Liver (tissue), 9 donors: ENCODE results near the gene BACH2. TPM values are rescaled to one million over a fixed set of nuclear protein-coding genes. Genes with fewer than 3 reads are reported as not detected.

Experiments used
- DNase-seq: peaks from one replicate; pipeline ENCODE4 v3.0.0-alpha.2; 2017; ENCODE audit warnings: low spot score
- H3K27ac ChIP-seq, 2 donors: one replicate each; pipeline ENCODE4 v1.7.0; 2013; ENCODE audit warnings: inconsistent platforms in 2 of 2, low read length in 2 of 2, control low read depth in 1 of 2, low read depth in 1 of 2, mild to moderate bottlenecking in 1 of 2
- H3K27me3 ChIP-seq, 4 donors: one replicate each; pipeline versions ENCODE4 v1.6.1 to v1.7.0; 2013; ENCODE audit warnings: low read length in 3 of 4, inconsistent platforms in 1 of 4, mild to moderate bottlenecking in 1 of 4, moderate library complexity in 1 of 4; ENCODE audit not compliant: control insufficient read depth in 4 of 4, insufficient read depth in 4 of 4
- H3K36me3 ChIP-seq, 4 donors: one replicate each; pipeline versions ENCODE4 v1.6.1 to v1.7.0; 2013; ENCODE audit warnings: low read length in 3 of 4, mild to moderate bottlenecking in 3 of 4, low read depth in 1 of 4, moderate library complexity in 1 of 4; ENCODE audit not compliant: control insufficient read depth in 4 of 4, insufficient read depth in 3 of 4
- H3K4me1 ChIP-seq, 4 donors: one replicate each; pipeline versions ENCODE4 v1.6.1 to v1.7.0; 2013; ENCODE audit warnings: low read length in 3 of 4, mild to moderate bottlenecking in 3 of 4, moderate library complexity in 1 of 4; ENCODE audit not compliant: control insufficient read depth in 4 of 4, insufficient read depth in 4 of 4
- H3K4me3 ChIP-seq, 3 donors: one replicate each; pipeline versions ENCODE4 v1.6.1 to v1.7.0; 2013; ENCODE audit warnings: low read length in 3 of 3, control low read depth in 1 of 3, low read depth in 1 of 3, mild to moderate bottlenecking in 1 of 3
- H3K9ac ChIP-seq, 2 donors: one replicate each; pipeline ENCODE4 v1.7.0; 2013; ENCODE audit warnings: low read length in 2 of 2, mild to moderate bottlenecking in 2 of 2, moderate library complexity in 2 of 2, control low read depth in 1 of 2, low read depth in 1 of 2
- H3K9me3 ChIP-seq, 4 donors: one replicate each; pipeline versions ENCODE4 v1.6.1 to v1.7.0; 2013; ENCODE audit warnings: low read length in 3 of 4; ENCODE audit not compliant: control insufficient read depth in 4 of 4
- EGR1 ChIP-seq, 2 donors: IDR thresholded peaks; 2 replicates each; pipeline ENCODE4 v1.6.1; 2016 to 2018; ENCODE audit warnings: antibody characterized with exemption in 2 of 2, low read depth in 2 of 2
- FOXA1 ChIP-seq: IDR thresholded peaks from 2 replicates; pipeline ENCODE4 v1.6.1; 2016; ENCODE audit warnings: antibody characterized with exemption
- FOXA2 ChIP-seq: IDR thresholded peaks from 2 replicates; pipeline ENCODE4 v1.6.1; 2016; ENCODE audit warnings: antibody characterized with exemption
- GABPA ChIP-seq, 2 donors: IDR thresholded peaks in 1 of 2; conservative IDR thresholded peaks in 1 of 2; 2 replicates each; pipeline ENCODE4 v1.6.1; 2016; ENCODE audit warnings: antibody characterized with exemption in 2 of 2, mild to moderate bottlenecking in 1 of 2, moderate library complexity in 1 of 2
- HNF4A ChIP-seq, 2 donors: conservative IDR thresholded peaks; 2 replicates each; pipeline ENCODE4 v1.6.1; 2016; ENCODE audit warnings: antibody characterized with exemption in 2 of 2, mild to moderate bottlenecking in 2 of 2
- NR2F2 ChIP-seq: IDR thresholded peaks from 2 replicates; pipeline ENCODE4 v1.6.1; 2016; ENCODE audit warnings: antibody characterized with exemption
- RAD21 ChIP-seq, 2 donors: IDR thresholded peaks; 2 replicates each; pipeline ENCODE4 v1.6.1; 2016; ENCODE audit warnings: antibody characterized with exemption in 2 of 2, mild to moderate bottlenecking in 2 of 2
- SP1 ChIP-seq: IDR thresholded peaks from 2 replicates; pipeline ENCODE4 v1.6.1; 2018; ENCODE audit warnings: antibody characterized with exemption, mild to moderate bottlenecking
- YY1 ChIP-seq: IDR thresholded peaks from 2 replicates; pipeline ENCODE4 v1.6.1; 2016; ENCODE audit warnings: antibody characterized with exemption, mild to moderate bottlenecking
- ZBTB33 ChIP-seq: IDR thresholded peaks from 2 replicates; pipeline ENCODE4 v1.6.1; 2016; ENCODE audit warnings: antibody characterized with exemption
- WGBS: extraction: QIAGEN DNeasy Blood & Tissue Kit; methylation state at CpG from one replicate; pipeline ENCODE4 v1.1.7; 2013; 5-methylcytosine and 5-hydroxymethylcytosine counted together
- polyA plus RNA-seq, 2 donors: library from polyadenylated mRNA; stranded (reverse) in 1 of 2; unstranded in 1 of 2; fragments of 200-250 nt in 1 of 2; fragments of >200 nt in 1 of 2; fragmentation: Nextera tagmentation in 1 of 2; extraction: Ambion mirVana in 1 of 2; gene quantifications; one replicate each; pipeline versions ENCODE4 v1.2.1 to v1.2.3, GENCODE V29; 2013 to 2015
- total RNA-seq, 2 donors: library from RNA; depleted of rRNA; stranded (reverse); fragments of >200 nt; gene quantifications; one replicate each; pipeline ENCODE4 v1.2.3, GENCODE V29; 2014
- TF ChIP-seq, protein P1 (sequence below): fragments of 150-350 bp; IDR thresholded peaks from 2 replicates; pipeline ENCODE4 v1.5.1; 2017; ENCODE audit warnings: improper control_type of control experiment, low read depth, low read length; ENCODE audit not compliant: missing input control
- donor health status: healthy.
- donor health status: healthy.
- donor health status: healthy.
- donor health status: healthy.
- donor health status: healthy.

Gene BACH2
- total and polyA plus RNA-seq, 4 donors = 1.9 to 3.7 (median 1.9) TPM

DNA sequence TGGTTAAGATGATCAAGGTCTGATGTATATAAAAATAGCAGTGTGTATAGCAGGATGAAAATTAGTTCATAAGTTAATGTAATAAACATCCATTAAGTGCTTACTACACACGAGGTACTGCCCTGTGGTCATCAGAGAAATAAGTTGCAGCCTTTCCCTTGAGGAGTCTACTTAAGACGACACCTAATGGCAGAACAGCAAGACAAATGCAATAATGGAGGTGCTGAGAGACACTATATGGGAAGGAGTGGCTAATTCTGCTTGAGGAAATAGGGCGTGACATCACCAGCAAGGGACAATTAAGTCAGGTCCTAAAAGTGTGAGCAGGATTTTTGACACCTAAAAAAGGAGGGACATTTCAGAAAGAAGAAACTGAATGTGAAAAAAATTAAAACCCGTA, 75.2 kb downstream of the BACH2 start:
- no peak for DNase-seq
- Histone ChIP-seq H3K36me3 (no peaks in the 10 kb centered on the region), H3K27me3 (no peaks in the 10 kb centered on the region), H3K9me3 (no peaks in the 10 kb centered on the region), H3K4me3 (no peak overlapping the region), H3K9ac (no peak overlapping the region), H3K4me1 (peaks cover 5 to 20% (median 12%) of the 10 kb centered on the region in 4 donors), H3K27ac (no peak overlapping the region)
- 93% methylated on average over 4 of the region's 4 CpGs for WGBS
- no peak for TF ChIP-seq FOXA2
- TF ChIP-seq, protein P1, sequence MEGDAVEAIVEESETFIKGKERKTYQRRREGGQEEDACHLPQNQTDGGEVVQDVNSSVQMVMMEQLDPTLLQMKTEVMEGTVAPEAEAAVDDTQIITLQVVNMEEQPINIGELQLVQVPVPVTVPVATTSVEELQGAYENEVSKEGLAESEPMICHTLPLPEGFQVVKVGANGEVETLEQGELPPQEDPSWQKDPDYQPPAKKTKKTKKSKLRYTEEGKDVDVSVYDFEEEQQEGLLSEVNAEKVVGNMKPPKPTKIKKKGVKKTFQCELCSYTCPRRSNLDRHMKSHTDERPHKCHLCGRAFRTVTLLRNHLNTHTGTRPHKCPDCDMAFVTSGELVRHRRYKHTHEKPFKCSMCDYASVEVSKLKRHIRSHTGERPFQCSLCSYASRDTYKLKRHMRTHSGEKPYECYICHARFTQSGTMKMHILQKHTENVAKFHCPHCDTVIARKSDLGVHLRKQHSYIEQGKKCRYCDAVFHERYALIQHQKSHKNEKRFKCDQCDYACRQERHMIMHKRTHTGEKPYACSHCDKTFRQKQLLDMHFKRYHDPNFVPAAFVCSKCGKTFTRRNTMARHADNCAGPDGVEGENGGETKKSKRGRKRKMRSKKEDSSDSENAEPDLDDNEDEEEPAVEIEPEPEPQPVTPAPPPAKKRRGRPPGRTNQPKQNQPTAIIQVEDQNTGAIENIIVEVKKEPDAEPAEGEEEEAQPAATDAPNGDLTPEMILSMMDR = no peak

DNA sequence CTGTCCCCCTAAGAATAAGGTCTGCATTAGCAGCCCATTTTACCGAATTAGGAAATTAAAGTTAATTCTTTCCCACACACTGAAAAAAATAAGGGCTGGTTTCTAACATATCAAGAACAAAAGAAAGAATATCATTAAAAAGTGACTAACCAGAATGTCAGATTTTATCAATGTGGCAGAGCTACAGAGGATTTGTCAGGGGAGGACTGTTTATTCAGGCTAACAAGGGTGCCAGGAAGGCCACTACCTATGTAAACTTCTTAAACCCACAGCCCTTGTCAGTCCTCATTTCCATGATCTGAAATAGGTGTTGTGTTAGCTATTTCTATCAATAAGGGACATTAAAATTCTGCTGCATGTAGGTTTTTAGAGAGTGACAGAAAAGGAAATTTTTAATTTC, 76.4 kb downstream of the BACH2 start:
- H3K4me1 ChIP-seq = peaks cover 5 to 26% (median 16%) of the 10 kb centered on the region in 4 donors
- no peak for DNase-seq
- H3K27ac ChIP-seq = no peak overlapping the region
- H3K4me3 ChIP-seq = no peak overlapping the region
- no peaks in the 10 kb centered on the region for H3K36me3 ChIP-seq
- 95% methylated on average over 1 of the region's 1 CpG for WGBS
- no peaks in the 10 kb centered on the region for H3K27me3 ChIP-seq
- TF ChIP-seq RAD21 (IDR thresholded peaks at IDR 0.05) = no peak
- no peak for TF ChIP-seq FOXA1
- TF ChIP-seq, protein P1 = no peak
- no peak for TF ChIP-seq HNF4A (conservative IDR thresholded peaks at IDR 0.05)
- TF ChIP-seq YY1 = no peak
- TF ChIP-seq NR2F2 = no peak
- no peak for TF ChIP-seq SP1
- TF ChIP-seq GABPA (IDR thresholded peaks at IDR 0.05 in 1 of 2, conservative IDR thresholded peaks at IDR 0.05 in 1 of 2) = no peak
- TF ChIP-seq ZBTB33 = no peak
- TF ChIP-seq EGR1 (IDR thresholded peaks at IDR 0.05; ENCODE audit: low read depth in 2 of 2) = no peak
- H3K9me3 ChIP-seq = no peaks in the 10 kb centered on the region
- no peak overlapping the region for H3K9ac ChIP-seq
